Stimulated activated CD8-positive, alpha-beta memory T cell treated with anti-CD3 and anti-CD28 coated beads, Interleukin-7, amount 100 ng/mL, for 4 hours (primary cell): Measurements from ENCODE around the gene SATB2.
A peak's percentile ranks its signal among the peaks of the same experiment; 100 is the strongest.

Source experiments
- DNase-seq, 2 donors: peaks; one replicate each; pipeline ENCODE4 v3.0.0-alpha.2; 2020; ENCODE audit warnings: low read depth in 2 of 2

Gene SATB2

GRCh38 chr2:199457147-199458008 is at the start of gene SATB2:
Gene SATB2 (minus strand): TSS chr2:199457939. CDS start chr2:199456037, 1,902 bp downstream.
- DNase-seq: no peak

- DNase-seq: no peak
Observed at GRCh38 chr2:199505755-199506403, 48.1 kb upstream of the SATB2 start.

DNA sequence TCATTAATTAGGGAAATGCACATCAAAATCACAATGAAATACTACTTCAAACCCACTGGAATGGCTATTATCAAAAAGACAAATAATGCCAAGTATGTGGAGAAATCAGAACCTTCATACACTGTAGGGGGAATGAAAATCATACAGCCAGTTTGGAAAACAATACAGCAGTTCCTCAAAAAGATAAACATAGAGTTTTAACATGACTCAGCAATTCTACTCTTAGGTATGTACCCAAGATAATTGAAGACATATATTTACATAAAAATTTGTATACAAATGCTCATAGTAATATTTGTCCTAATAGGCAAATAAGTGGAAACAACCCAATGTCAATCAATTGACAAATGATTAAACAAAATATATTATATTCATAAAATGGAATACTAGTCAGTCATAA is 45.4 kb upstream of the SATB2 start:
- DNase-seq: no peak

DNA sequence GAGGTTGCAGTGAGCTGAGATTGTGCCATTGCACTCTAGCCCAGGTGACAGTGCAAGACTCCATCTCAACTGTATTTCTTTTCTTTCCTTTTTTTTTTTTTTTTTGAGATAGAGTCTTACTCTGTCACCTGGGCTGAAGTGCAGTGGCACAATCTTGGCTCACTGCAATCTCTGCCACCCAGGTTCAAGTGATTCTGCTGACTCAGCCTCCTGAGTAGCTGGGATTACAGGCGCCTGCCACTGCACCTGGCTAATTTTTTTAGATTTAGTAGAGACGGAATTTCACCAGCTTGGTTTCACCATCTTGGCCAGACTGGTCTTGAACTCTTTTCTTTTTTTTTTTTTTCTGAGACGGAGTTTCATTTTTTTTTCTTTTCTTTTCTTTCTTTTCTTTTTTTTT is 41.3 kb upstream of the SATB2 start:
- DNase-seq: no peak

GRCh38 chr2:199495147-199495546 is 37.4 kb upstream of the SATB2 start:
- DNase-seq: no peak

DNA sequence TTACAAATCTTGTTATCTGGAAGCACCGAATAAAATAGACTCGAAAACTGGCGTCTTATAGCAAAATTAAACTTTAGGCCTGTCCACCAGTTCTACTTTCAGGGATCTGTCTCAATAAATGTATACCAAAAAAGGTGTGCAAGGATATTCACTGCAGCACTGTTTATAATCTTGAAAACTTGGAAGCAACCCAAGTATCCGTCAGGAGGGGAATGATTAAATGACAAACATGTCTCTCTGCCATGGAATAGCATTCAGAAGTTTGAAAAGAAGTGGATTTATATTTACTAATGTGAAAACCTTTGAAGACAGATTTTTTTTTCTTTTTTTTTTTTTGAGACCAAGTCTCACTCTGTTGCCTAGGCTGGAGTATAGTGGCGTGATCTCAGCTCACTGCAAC is 32.3 kb upstream of the SATB2 start:
- no peak for DNase-seq

GRCh38 chr2:199488772-199489400 is 31.1 kb upstream of the SATB2 start:
- peak in 1 of 2 donors; percentile 12 for DNase-seq

- peak in 1 of 2 donors; percentile 12 for DNase-seq
Observed at GRCh38 chr2:199485732-199486335, 28.1 kb upstream of the SATB2 start.

GRCh38 chr2:199484927-199485326 is 27.2 kb upstream of the SATB2 start:
- DNase-seq: no peak

DNA sequence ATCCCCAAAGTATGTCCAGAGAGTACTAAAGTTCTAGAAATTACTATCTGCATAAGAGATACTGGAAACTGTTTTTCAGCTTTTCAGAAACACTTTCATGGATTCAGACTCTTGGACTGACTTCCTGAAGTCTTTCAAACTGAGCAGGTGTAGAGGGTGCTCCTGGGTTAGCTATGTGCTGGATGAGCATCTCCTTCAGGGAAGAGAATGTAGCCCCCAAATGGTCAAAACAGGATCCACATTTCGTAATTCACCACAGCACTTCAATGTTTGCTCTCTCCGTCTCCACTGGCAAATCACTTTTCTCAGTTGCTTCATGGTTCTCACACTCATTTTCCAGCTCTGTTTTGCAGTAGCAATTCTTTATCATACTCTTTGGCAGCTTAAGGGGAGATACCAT is 23.2 kb upstream of the SATB2 start:
- no peak for DNase-seq

DNA sequence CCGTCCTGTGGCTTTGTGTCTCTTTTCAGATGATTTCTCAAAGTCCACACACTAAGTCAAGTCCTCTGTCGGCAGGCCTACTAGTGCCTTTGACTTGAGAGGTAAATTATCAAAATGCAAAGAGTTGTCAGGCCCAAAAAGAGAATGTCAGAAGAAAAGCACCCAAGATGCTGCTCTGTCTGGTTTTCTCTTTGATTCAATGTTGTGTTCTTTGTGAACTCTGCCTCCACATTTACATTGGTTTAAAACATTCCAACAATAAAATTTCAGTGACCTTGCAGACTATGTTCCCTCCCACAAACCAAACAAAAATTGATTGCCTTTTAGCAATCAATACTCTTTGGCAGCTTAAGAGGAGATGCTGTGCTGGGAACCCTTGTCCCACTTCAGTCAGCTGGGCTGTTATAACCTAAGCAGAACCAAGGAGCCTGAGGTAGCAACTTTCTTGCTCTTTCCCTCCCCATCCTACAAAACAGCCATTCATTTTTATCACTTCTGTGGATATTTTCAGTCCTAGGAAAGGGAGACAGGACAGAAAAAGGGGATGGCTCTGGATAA is 19.6 kb upstream of the SATB2 start:
- no peak for DNase-seq

DNA sequence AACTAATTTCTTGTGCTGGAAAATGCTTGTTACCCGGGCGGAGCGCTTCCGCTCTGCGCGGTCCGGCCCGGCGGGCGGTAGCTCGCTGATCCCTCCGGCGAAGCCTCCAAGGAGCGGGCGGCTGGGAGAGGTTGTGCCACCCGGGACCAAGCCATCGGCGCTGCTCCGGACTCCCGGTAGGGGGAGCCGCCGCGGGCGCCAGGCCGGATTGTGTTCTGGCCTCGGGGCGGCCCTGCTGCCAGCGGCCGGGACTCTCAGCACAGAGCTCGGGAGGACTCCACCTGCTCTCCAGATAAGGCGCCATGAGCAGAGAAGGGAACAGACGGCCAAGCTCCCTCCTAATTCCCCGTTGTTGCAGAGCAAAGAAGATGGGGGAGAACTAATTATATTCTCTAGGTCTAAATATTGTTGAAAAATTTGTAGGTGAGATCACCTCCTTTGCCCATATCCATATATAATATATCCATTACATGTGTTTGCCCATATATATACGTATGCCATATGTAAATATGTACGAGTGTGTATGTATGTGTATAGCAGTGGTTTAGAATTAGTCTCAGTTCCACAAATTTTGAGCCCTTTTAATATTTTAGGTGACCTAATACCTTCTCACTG is 13.8 kb upstream of the SATB2 start:
- DNase-seq: no peak

DNA sequence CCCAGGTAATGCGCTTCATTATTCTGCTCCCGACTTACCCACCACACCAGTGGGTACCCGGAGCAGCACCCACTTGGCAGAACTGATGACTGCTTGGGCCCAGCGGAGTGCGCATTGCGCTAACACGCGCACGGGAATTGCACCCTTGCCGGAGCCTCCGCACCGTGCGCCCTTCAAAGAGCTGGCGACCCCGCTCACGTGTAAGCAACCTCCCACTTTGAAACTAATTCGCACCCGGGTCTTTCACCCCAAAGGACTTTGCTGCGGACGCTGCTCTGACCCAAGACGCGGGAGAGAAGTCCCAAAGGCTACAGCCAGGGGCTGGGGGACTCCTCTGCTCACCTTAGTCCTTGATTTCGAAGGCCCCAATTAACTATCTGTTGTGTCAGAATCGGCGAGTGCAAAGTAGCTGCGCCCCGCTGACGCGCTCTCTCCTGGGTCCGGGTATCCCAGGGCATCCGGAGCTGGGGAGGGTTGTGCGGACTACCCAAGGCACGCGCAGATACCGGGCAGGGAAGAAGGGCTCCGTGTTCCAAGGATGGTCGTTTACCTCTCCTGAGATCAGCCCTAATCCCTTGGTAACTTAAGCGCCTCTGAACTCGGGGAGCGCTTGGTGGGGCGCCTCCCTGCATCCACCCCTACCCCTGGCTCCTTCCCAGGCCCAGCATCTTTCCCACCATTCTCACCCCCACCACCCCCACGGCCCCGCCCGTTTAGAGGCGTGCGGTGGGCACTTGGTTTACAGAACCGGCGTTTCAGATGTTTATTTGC is 13.1 kb upstream of the SATB2 start:
- no peak for DNase-seq

DNA sequence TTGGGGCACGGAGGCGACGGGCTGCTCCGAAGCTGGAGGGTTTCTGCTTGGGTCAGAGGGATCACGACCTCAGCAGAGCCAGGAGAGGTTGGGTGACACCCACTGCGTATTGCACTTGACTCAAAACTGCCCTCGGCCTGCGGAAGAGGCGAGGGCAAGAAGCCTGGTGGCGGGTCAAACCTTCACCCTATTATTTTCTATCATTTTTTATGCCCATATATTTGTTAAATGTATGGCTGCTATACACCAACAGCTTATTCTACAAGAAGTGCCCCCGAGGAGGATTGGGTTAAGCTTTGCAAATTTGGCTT is 12.6 kb upstream of the SATB2 start:
- no peak for DNase-seq

DNA sequence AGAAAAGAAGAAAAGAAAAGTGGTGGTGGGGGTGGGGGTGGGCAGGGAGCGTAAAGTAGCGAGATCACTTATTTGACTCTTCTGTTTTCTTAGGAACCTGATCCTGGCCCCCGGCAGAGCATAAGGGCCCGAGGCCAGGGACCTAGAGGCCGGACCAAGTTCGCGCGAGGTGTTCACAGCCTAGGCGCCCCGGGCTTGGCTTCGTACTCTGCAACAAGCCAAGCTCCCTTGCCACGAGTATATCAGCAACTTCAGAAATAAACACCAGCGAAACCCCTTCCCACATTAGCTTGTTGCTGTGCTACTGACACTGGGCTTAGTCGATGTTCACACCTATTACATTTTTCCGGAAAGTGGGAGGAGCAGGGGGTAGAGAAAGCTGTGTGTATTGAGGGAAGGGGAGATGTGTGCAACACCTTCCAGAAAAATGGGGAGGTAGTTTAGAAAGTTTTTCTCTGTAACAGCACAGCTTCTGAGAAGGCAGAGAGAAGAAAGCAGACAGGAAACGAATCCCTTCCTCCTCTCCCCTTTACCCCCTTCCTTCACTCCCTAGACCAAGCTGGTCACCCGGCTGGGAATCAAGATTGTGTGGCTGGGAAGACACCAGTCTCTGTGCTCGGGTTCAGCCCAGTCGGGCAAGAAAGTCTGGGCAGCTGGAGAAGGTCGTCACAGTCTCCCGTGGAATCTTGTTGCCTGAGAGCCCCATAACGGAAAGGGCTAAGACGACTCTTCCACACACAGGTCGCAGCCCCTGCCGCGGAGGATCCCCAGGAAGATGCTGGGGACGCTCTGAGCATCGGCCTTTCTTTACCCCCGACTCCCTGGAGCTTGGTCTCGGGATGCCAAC is 12.0 kb upstream of the SATB2 start:
- DNase-seq: no peak

DNA sequence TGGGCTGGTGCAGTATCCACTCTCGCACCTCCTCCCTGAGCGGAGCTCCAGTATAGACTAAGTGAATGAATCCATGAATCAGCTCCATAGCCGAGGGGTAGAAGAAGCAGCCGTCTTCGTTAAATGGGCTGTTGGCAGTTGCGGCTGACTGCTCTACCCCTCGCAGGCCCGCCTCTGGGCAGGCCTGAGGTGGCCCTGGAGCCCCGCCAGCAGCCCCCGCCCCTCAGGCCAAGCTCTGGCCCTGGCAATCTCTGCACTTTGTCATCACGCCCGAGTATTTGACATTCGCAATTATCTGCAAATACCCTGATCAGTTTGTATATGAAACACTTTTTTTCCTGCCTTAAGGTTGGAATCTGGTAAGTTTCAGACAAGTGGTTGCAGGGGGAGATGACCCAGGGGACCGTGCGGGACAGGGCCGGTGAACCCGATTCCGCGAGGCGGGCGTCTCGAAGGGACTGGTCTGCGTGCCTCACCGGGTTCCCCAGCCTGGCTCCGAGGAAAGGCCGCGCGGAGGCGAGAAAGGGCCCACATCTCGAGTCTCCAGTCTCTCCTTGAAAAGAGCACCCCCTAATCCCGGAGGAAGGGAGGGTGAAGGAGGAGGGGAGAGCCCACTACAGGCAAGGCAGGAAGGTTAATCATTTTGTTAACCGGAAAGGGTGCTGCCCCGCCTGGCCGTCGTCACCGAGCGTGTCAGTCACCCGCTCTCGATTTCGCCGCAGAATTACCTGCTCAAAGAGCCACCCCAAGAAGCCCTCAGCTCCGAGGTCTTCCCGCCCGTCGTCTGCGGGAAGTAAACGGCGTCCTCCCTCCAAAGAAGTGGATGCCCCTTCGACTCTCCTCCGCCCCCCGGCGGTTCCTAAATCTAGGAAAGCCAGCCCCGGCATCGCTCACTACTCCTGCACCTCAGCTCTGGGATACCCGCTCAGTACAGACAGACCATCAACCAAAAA is 11.1 kb upstream of the SATB2 start:
- DNase-seq: no peak

DNA sequence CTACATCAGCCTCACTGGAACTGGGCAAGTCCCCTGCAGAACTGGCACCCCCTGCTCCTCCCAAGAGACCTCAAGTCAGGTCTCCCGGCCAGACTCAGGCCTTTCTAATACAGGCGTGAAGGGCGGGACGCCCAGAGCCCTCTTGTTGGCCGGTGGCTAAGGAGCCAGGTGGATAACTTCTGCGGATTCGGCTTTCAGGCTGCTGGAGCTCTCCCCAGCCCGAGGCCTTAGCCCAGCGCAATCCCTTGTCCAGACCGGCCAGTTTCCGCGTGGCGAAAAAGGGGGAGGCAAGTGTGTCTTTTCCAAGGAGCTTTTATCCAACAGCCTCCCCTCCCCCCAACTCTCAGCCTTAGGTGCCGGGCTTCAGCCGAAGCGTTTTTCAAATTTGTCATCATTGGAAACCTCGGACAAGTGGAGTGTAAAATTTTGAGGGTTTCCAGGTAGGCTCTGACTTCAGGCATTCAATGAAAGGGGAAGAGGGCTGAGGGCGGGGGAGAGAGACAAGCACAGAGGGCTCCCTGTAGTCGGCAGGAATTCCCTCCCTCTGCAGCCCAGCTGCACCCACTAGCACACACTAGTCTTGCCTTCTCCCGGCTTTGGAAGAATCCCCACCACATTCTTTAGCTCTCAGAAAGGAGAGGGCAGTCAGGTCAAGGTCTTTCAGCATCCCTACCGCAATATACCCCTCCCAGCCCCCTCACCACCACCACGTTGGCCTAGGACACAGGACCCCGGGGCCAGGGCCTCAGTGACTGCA is 9.5 kb upstream of the SATB2 start:
- DNase-seq: no peak

- DNase-seq: no peak
Observed at GRCh38 chr2:199466692-199467065, 8.9 kb upstream of the SATB2 start.
